ENCODE results near the gene TOMM20.
"Not testable (repeated sequence)": the region's sequence is repeated elsewhere in the genome, so short reads cannot be mapped to it uniquely, and the experiment has no call there.

DNA sequence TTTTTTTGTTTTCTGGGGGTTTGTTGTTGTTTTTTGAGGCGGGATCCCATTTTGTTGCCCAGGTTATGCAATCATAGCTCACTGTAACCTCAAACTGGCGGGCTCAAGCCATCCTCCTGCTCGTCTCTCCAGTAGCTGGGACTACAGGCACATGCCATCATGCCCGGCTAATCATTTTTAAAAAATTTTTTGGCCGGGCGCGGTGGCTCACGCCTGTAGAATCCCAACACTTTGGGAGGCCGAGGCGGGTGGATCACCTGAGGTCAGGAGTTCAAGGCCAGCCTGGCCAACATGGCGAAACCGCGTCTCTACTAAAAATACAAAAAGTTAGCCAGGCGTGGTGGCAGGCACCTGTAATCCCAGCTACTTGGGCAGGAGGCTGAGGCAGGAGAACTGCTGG lies 31.1 kb downstream of the TOMM20 start:
- TF ChIP-seq, protein P1, sequence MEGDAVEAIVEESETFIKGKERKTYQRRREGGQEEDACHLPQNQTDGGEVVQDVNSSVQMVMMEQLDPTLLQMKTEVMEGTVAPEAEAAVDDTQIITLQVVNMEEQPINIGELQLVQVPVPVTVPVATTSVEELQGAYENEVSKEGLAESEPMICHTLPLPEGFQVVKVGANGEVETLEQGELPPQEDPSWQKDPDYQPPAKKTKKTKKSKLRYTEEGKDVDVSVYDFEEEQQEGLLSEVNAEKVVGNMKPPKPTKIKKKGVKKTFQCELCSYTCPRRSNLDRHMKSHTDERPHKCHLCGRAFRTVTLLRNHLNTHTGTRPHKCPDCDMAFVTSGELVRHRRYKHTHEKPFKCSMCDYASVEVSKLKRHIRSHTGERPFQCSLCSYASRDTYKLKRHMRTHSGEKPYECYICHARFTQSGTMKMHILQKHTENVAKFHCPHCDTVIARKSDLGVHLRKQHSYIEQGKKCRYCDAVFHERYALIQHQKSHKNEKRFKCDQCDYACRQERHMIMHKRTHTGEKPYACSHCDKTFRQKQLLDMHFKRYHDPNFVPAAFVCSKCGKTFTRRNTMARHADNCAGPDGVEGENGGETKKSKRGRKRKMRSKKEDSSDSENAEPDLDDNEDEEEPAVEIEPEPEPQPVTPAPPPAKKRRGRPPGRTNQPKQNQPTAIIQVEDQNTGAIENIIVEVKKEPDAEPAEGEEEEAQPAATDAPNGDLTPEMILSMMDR (IDR thresholded peaks at IDR 0.05), result not testable (repeated sequence)
- not testable (repeated sequence) for TF ChIP-seq SIN3A (IDR thresholded peaks at IDR 0.05; ENCODE audit: borderline replicate concordance, insufficient read depth, low read depth, low read length); POLR2AphosphoS5 (IDR thresholded peaks at IDR 0.05; ENCODE audit: low read depth, low read length)
- TF ChIP-seq, protein P2, sequence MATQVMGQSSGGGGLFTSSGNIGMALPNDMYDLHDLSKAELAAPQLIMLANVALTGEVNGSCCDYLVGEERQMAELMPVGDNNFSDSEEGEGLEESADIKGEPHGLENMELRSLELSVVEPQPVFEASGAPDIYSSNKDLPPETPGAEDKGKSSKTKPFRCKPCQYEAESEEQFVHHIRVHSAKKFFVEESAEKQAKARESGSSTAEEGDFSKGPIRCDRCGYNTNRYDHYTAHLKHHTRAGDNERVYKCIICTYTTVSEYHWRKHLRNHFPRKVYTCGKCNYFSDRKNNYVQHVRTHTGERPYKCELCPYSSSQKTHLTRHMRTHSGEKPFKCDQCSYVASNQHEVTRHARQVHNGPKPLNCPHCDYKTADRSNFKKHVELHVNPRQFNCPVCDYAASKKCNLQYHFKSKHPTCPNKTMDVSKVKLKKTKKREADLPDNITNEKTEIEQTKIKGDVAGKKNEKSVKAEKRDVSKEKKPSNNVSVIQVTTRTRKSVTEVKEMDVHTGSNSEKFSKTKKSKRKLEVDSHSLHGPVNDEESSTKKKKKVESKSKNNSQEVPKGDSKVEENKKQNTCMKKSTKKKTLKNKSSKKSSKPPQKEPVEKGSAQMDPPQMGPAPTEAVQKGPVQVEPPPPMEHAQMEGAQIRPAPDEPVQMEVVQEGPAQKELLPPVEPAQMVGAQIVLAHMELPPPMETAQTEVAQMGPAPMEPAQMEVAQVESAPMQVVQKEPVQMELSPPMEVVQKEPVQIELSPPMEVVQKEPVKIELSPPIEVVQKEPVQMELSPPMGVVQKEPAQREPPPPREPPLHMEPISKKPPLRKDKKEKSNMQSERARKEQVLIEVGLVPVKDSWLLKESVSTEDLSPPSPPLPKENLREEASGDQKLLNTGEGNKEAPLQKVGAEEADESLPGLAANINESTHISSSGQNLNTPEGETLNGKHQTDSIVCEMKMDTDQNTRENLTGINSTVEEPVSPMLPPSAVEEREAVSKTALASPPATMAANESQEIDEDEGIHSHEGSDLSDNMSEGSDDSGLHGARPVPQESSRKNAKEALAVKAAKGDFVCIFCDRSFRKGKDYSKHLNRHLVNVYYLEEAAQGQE (IDR thresholded peaks at IDR 0.05; ENCODE audit: insufficient read depth in 1 of 2, low read depth in 2 of 2, low read length in 1 of 2), result not testable (repeated sequence)
